ENCODE measurements around the gene CARS2. TPM values are rescaled to one million over a fixed set of nuclear protein-coding genes. Genes with fewer than 3 reads are reported as not detected.
A peak's percentile ranks its signal among the peaks of the same experiment; 100 is the strongest.

CARS2 gene
- total RNA-seq, 6 experiments from 2014 or later, result 50.1 to 68.0 (median 52.9) TPM

DNA sequence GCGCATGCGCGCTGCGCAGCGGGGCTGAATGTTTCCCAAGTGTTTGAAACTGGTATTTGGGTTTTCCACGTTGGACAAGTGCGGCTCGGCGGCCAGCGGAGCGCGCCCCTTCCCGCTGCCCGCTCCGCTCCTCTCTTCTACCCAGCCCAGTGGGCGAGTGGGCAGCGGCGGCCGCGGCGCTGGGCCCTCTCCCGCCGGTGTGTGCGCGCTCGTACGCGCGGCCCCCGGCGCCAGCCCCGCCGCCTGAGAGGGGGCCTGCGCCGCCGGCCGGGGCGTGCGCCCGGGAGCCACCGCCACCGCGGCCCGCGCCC is 7.7 kb upstream of the CARS2 start, which contains the start of gene ING1:
Gene ING1, plus strand, starts transcription at position 59 of the 311 bp plus-strand sequence. CDS start 450 bp downstream, outside the sequence.
- no peak for DNase-seq
- Mint-ChIP-seq H3K36me3 (ENCODE audit: low read depth) (no peaks in the 10 kb centered on the region), H3K4me1 (ENCODE audit: low read depth) (peaks cover 30% of the 10 kb centered on the region), H3K27me3 (ENCODE audit: insufficient read depth) (peaks cover 11% of the 10 kb centered on the region), H3K4me3 (peak within 1 kb of the TSS; percentile 94), H3K27ac (peak within 1 kb of the TSS; percentile 97), H3K9me3 (no peaks in the 10 kb centered on the region)
- TF ChIP-seq, protein P1, sequence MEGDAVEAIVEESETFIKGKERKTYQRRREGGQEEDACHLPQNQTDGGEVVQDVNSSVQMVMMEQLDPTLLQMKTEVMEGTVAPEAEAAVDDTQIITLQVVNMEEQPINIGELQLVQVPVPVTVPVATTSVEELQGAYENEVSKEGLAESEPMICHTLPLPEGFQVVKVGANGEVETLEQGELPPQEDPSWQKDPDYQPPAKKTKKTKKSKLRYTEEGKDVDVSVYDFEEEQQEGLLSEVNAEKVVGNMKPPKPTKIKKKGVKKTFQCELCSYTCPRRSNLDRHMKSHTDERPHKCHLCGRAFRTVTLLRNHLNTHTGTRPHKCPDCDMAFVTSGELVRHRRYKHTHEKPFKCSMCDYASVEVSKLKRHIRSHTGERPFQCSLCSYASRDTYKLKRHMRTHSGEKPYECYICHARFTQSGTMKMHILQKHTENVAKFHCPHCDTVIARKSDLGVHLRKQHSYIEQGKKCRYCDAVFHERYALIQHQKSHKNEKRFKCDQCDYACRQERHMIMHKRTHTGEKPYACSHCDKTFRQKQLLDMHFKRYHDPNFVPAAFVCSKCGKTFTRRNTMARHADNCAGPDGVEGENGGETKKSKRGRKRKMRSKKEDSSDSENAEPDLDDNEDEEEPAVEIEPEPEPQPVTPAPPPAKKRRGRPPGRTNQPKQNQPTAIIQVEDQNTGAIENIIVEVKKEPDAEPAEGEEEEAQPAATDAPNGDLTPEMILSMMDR (IDR thresholded peaks at IDR 0.05), result no peak

DNA sequence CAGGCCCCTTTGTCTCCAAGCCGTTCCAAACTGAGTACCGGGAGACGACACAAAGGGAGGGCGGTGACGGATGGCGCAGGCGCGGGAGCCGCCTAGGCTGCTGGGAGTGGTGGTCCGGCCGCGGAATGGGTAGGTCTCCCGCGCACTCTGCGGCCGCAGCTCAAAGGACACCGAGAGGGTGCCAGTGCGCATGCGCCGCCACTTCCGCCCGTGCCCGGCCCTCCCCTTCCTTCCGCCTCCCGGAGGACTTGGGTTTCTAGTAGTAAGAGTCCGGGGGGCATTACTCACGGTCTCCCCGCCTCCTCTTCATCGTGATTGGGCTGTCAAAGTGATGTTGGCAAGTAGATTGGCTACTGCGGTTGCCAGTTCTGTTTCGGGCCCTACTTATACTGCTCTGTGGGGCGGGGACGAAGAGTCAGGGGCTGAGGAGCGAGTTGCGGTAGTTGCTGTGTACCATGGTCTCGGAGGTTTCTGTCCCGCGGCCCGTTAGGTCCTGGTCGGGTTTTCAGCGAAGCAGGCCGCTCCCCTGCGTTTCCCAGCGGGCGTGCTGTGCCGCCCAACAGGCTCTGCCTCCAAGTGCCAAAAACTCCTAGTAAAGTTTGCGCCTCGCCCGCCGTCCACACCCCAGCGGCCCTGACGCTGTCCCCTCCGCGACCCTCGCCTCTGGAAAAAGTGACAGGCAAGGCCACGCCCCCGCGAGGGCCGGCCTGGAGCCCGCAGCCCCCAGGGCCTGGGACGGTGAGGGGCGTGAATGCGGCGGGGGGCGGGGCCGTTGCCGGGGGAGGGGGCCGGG is 7.1 kb upstream of the CARS2 start:
- Mint-ChIP-seq H3K4me1 (ENCODE audit: low read depth) (peaks cover 29% of the 10 kb centered on the region), H3K9me3 (no peaks in the 10 kb centered on the region), H3K4me3 (peak overlapping the region; percentile 92), H3K27ac (peak overlapping the region; percentile 97), H3K36me3 (ENCODE audit: low read depth) (no peaks in the 10 kb centered on the region), H3K27me3 (ENCODE audit: insufficient read depth) (peaks cover 11% of the 10 kb centered on the region)
- peak; percentile 100 for DNase-seq
- TF ChIP-seq, protein P1 (IDR thresholded peaks at IDR 0.05), result no peak

DNA sequence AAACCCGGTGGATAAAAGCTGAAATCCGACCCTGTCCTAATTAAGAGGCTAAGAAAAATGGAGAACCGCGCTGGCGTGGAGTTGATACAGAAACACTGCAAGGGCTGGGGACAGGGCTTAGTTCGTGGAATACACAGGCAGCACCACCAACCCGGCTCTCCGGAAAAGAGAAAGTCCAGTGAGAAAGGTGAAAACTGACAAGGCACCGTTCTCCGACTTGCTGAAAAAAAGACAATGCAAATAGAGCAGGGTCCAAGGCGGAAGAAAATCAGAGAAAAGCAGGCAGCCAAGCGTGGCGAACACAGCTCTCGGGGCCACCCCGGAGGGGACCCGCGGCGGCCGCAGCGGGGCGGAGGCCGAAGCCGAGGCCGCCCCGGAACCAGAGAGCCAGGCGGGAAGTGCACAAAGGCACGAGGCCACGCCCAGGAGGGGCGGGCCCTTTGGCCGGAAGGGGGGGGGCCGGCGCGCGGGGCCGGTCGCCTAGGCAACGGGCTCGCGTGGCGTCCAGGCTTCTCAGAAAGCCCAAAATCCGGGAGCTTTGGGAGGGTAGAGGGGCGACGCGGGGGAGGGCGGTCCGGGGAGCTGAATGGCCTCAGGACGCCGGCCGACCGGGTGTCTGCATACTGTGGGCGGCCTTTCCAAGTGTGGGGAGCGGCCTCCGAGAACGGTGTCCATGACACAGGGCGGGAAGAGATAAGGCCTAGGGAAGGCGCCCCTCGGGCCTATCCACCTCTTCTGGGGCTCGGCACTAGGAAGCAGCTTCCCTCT is 6.3 kb upstream of the CARS2 start:
- peak overlapping the region; percentile 97 for H3K27ac Mint-ChIP-seq
- H3K4me1 Mint-ChIP-seq (ENCODE audit: low read depth), result peaks cover 22% of the 10 kb centered on the region
- H3K4me3 Mint-ChIP-seq, result peak overlapping the region; percentile 92
- no peaks in the 10 kb centered on the region for H3K9me3 Mint-ChIP-seq
- TF ChIP-seq, protein P1 (IDR thresholded peaks at IDR 0.05), result no peak
- no peaks in the 10 kb centered on the region for H3K36me3 Mint-ChIP-seq (ENCODE audit: low read depth)
- peaks cover 11% of the 10 kb centered on the region for H3K27me3 Mint-ChIP-seq (ENCODE audit: insufficient read depth)
- peak; percentile 69 for DNase-seq

DNA sequence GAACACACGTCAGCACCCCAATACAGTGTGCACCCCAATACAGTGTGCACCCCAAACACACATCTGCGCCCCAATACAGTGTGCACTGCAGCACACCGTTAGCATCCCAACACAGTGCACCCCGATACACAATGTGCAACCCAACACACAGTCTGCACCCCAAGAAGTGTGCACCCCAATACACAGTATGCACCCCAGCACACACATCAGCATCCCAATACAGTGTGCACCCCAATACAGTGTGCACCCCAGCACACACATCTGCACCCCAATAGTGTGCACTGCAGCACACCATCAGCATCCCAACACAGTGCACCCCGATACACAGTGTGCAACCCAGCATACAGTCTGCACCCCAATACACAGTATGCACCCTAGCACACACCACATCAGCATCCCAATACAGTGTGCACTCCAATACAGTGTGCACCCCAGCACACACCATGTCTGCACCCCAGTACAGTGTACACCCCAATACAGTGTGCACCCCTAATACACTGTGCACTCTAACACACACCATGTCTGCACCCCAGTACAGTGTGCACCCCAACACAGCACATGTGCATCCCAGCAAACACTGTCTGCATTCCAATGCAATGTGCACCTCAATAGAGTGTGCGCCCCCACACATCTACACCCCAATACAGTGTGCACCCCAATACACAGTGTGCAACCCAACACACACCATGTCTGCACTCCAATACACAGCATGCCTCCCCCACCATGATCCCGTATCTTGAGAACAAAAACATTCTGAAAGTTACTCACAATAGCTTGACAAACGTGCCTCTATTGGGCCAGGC is 855 bp upstream of the CARS2 start:
- peaks cover 2% of the 10 kb centered on the region for H3K27me3 Mint-ChIP-seq (ENCODE audit: insufficient read depth)
- H3K9me3 Mint-ChIP-seq, result no peaks in the 10 kb centered on the region
- H3K36me3 Mint-ChIP-seq (ENCODE audit: low read depth), result peaks cover 11% of the 10 kb centered on the region
- H3K4me3 Mint-ChIP-seq, result peak overlapping the region; percentile 82
- peak overlapping the region; percentile 48 for H3K27ac Mint-ChIP-seq
- DNase-seq, result no peak
- peaks cover 54% of the 10 kb centered on the region for H3K4me1 Mint-ChIP-seq (ENCODE audit: low read depth)
- TF ChIP-seq, protein P1 (IDR thresholded peaks at IDR 0.05), result no peak

DNA sequence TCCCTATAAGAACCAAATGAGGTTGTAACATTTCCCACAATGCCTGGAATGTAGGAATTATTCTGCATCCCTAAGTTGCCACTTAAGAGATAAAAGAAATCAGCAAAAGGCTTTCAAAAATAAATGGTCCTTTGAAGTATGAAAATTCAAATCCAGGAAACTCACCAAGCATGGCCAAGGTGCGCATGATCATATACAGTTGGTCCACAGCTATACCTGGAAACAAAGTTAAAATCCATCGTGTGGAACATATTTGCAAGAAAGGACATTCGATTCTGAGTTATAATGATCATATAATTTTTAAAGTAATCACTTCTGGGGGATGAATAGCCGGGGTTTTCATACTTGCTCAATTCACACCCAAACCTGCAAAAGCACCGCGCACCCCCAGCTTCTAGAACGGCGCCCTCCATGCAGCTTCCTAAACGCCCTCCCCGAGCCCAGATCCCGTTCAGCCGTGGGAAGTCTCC is 525 bp downstream of the CARS2 start:
- Mint-ChIP-seq H3K4me1 (ENCODE audit: low read depth) (peaks cover 44% of the 10 kb centered on the region), H3K27me3 (ENCODE audit: insufficient read depth) (no peaks in the 10 kb centered on the region; the same call in 1 of the 2 replicates), H3K36me3 (ENCODE audit: low read depth) (peaks cover 16% of the 10 kb centered on the region), H3K9me3 (no peaks in the 10 kb centered on the region), H3K4me3 (peak overlapping the region; percentile 91), H3K27ac (peak overlapping the region; percentile 93)
- DNase-seq, result no peak
- TF ChIP-seq, protein P1 (IDR thresholded peaks at IDR 0.05), result no peak
